Endothelial cell of umbilical vein (primary cell): Measurements from ENCODE around the gene CBLB. TPM values are rescaled to one million over a fixed set of nuclear protein-coding genes. Genes with fewer than 3 reads are reported as not detected.

Experiments
- BruUV-seq: library from RNA; stranded (reverse); fragments of 400-500 nt; replicated peaks from 2 replicates; lab custom pipeline; 2021; lab: Mats Ljungman, UMichigan
- CTCF ChIA-PET: fragments of 300-600, 350-600 bp; sonication (Branson Sonifier 250); formaldehyde crosslinking; loops from one replicate; lab custom pipeline; 2021; ENCODE audit warnings: antibody characterized with exemption, inconsistent platforms; lab: Charles Lee
- POLR2A ChIA-PET: fragments of 300-600, 350-600 bp; sonication (Branson Sonifier 250); formaldehyde crosslinking; loops from one replicate; lab custom pipeline; 2021; ENCODE audit warnings: antibody characterized with exemption, inconsistent platforms; lab: Charles Lee
- DNase-seq: peaks from one replicate; pipeline ENCODE4 v3.0.0-alpha.2; 2011; ENCODE audit warnings: low read depth, low spot score
- FAIRE-seq: peaks from 2 replicates; lab custom pipeline; 2011; peaks lifted over from hg19 to GRCh38; lab: Jason Lieb, UNC
- H2AFZ ChIP-seq: 2 replicates; pipeline ENCODE4 v1.6.0; 2012; ENCODE audit warnings: low read depth, low read length, control low read depth, inconsistent platforms
- H3K27ac ChIP-seq: 2 replicates; pipeline ENCODE4 v1.5.1; 2011; ENCODE audit warnings: low read depth, mild to moderate bottlenecking, control low read depth, low read length, moderate library complexity; ENCODE audit not compliant: insufficient read depth
- H3K27me3 ChIP-seq, 2 experiments: 2 replicates each; pipeline versions ENCODE4 v1.6.0 to v1.6.1; 2011; ENCODE audit warnings: low read length in 2 of 2, mixed read lengths in 1 of 2; ENCODE audit not compliant: control insufficient read depth in 2 of 2, insufficient read depth in 2 of 2
- H3K36me3 ChIP-seq, 2 experiments: 2 replicates in 1 of 2; 3 replicates in 1 of 2; pipeline ENCODE4 v1.5.1; 2011; ENCODE audit warnings: low read length in 2 of 2, mild to moderate bottlenecking in 1 of 2, moderate library complexity in 1 of 2; ENCODE audit not compliant: control insufficient read depth in 2 of 2, insufficient read depth in 2 of 2; ENCODE audit errors: extremely low read depth in 1 of 2
- H3K4me1 ChIP-seq: 3 replicates; pipeline ENCODE4 v1.5.1; 2011; ENCODE audit warnings: mild to moderate bottlenecking, low read length; ENCODE audit not compliant: control insufficient read depth, insufficient read depth; ENCODE audit errors: extremely low read depth
- H3K4me2 ChIP-seq: 2 replicates; pipeline ENCODE4 v1.6.1; 2011; ENCODE audit warnings: low read length, control low read depth, mixed read lengths; ENCODE audit not compliant: insufficient read depth
- H3K4me3 ChIP-seq, 3 experiments: fragments of 200-600 bp in 1 of 3; sonication (generic), shearing (Covaris generic) in 1 of 3; replicated peaks in 1 of 3; 2 replicates each; pipeline ENCODE4 v1.5.1; 2011 to 2016; ENCODE audit warnings: control low read depth in 3 of 3, low read length in 3 of 3, mild to moderate bottlenecking in 2 of 3, inconsistent platforms in 1 of 3, low read depth in 1 of 3, moderate library complexity in 1 of 3; ENCODE audit not compliant: insufficient read depth in 1 of 3
- H3K79me2 ChIP-seq: 2 replicates; pipeline ENCODE4 v1.6.0; 2012; ENCODE audit warnings: low read length, inconsistent platforms; ENCODE audit not compliant: control insufficient read depth, insufficient read depth
- H3K9ac ChIP-seq: replicated peaks from 2 replicates; pipeline ENCODE3; 2011; ENCODE audit warnings: low read length, control low read depth; ENCODE audit not compliant: insufficient read depth; ENCODE audit errors: extremely low read depth
- H3K9me1 ChIP-seq: replicated peaks from 3 replicates; pipeline ENCODE4 v1.6.0; 2011; ENCODE audit warnings: mild to moderate bottlenecking, low read length; ENCODE audit not compliant: control insufficient read depth, insufficient read depth; ENCODE audit errors: extremely low read depth
- H3K9me3 ChIP-seq: replicated peaks from 2 replicates; pipeline ENCODE4 v1.5.1; 2012; ENCODE audit warnings: low read length, inconsistent platforms; ENCODE audit not compliant: control insufficient read depth, insufficient read depth
- H4K20me1 ChIP-seq: replicated peaks from 2 replicates; pipeline ENCODE3; 2011; ENCODE audit warnings: mild to moderate bottlenecking, low read length; ENCODE audit not compliant: control insufficient read depth, insufficient read depth; ENCODE audit errors: extremely low read depth
- EZH2 ChIP-seq: IDR thresholded peaks from 2 replicates; pipeline ENCODE4 v1.6.1; 2012; ENCODE audit warnings: borderline replicate concordance, low read depth, mild to moderate bottlenecking, moderate library complexity, low read length, inconsistent platforms; ENCODE audit not compliant: severe bottlenecking
- FOS ChIP-seq: IDR thresholded peaks from 2 replicates; pipeline ENCODE4 v1.6.1; 2011; ENCODE audit warnings: mild to moderate bottlenecking, low read length, moderate library complexity, borderline replicate concordance; ENCODE audit not compliant: insufficient read depth
- GATA2 ChIP-seq: IDR thresholded peaks from 2 replicates; pipeline ENCODE4 v1.7.0; 2011; ENCODE audit warnings: low read depth, mild to moderate bottlenecking, moderate library complexity, mixed read lengths, low read length; ENCODE audit not compliant: insufficient read length, insufficient read depth
- JUN ChIP-seq: IDR thresholded peaks from 2 replicates; pipeline ENCODE4 v1.6.1; 2011; ENCODE audit warnings: borderline replicate concordance, low read depth; ENCODE audit not compliant: insufficient read length, insufficient read depth
- MYC ChIP-seq: IDR thresholded peaks from one replicate; pipeline ENCODE4 v1.6.1; 2011; ENCODE audit warnings: mild to moderate bottlenecking, low read depth, low read length
- POLR2A ChIP-seq: IDR thresholded peaks from 2 replicates; pipeline ENCODE4 v1.6.1; 2012; ENCODE audit warnings: low read depth, mild to moderate bottlenecking, control low read depth, low read length
- POLR2AphosphoS5 ChIP-seq: IDR thresholded peaks from 2 replicates; pipeline ENCODE4 v1.6.1; 2012; ENCODE audit warnings: low read depth, mild to moderate bottlenecking, control low read depth, low read length, moderate library complexity; ENCODE audit not compliant: insufficient read depth
- dilution Hi-C: fragments of 300-500 bp; cut with MboI; formaldehyde crosslinking; loops from one replicate; pipeline ENCODE4 v1.15.0; 2019; ENCODE audit warnings: low sequenced_read_pairs; ENCODE audit not compliant: extremely low pct_ligation_motif_present
- intact Hi-C: fragments of 100-400 bp; cut with micrococcal nuclease; formaldehyde crosslinking; loops from one replicate; pipeline ENCODE4 v1.10.0; 2022
- polyA plus RNA-seq, 4 experiments: library from polyadenylated mRNA; depleted of rRNA in 3 of 4; stranded (reverse) in 3 of 4; unstranded in 1 of 4; fragments of >200 nt; gene quantifications; 2 replicates each; pipeline versions ENCODE4 v1.2.1 to v1.2.3, GENCODE V29; 2011 to 2012; ENCODE audit warnings: missing spikeins in 1 of 4
- total RNA-seq: library from RNA; stranded (reverse); gene quantifications from 2 replicates; pipeline ENCODE4 v1.2.3, GENCODE V29; 2021
- TF ChIP-seq, protein P1 (sequence below): IDR thresholded peaks from 2 replicates; pipeline ENCODE4 v1.6.1; 2011; ENCODE audit not compliant: insufficient read depth, insufficient read length
- TF ChIP-seq, protein P2 (sequence below), 2 donors: IDR thresholded peaks; 1 replicate in 1 of 2; 2 replicates in 1 of 2; pipeline ENCODE4 v1.5.1; 2011; ENCODE audit warnings: low read length in 2 of 2, mild to moderate bottlenecking in 2 of 2, moderate library complexity in 2 of 2, control low read depth in 1 of 2, inconsistent platforms in 1 of 2, low read depth in 1 of 2; ENCODE audit not compliant: insufficient read depth in 1 of 2; ENCODE audit errors: extremely low read depth in 1 of 2

CBLB gene
- total and polyA plus RNA-seq, 2 donors (not counting 3 experiments of a cell fraction or from before 2014, with no cell fraction given), result 17.8 to 39.6 TPM

- no TSS peak for BruUV-seq
- no peak for FAIRE-seq
Measured at GRCh38 chr3:105807701-105808100, 61.1 kb downstream of the CBLB start.

More at GRCh38 chr3:105807701-105808100, 61.1 kb downstream of the CBLB start:
- intact Hi-C loops (no loop called here), dilution Hi-C loops (no loop called here)
- Histone ChIP-seq H4K20me1 (peaks cover 3% of the 10 kb centered on the region), H3K4me2 (no peak overlapping the region), H3K9me3 (no peaks in the 10 kb centered on the region), H3K9me1 (no peaks in the 10 kb centered on the region), H3K27me3 (no peaks in the 10 kb centered on the region), H2AFZ (no peak overlapping the region), H3K9ac (no peak overlapping the region), H3K36me3 (no peaks in the 10 kb centered on the region), H3K4me3 (no peak overlapping the region), H3K27ac (no peak overlapping the region), H3K79me2 (peaks cover 3% of the 10 kb centered on the region), H3K4me1 (peaks cover 10% of the 10 kb centered on the region)
- no peak for TF ChIP-seq POLR2AphosphoS5
- TF ChIP-seq, protein P1, sequence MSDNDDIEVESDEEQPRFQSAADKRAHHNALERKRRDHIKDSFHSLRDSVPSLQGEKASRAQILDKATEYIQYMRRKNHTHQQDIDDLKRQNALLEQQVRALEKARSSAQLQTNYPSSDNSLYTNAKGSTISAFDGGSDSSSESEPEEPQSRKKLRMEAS, result no peak
- TF ChIP-seq EZH2, result no peak
- no peak for TF ChIP-seq JUN
- TF ChIP-seq MYC, result no peak
- TF ChIP-seq FOS, result no peak
- TF ChIP-seq, protein P2, sequence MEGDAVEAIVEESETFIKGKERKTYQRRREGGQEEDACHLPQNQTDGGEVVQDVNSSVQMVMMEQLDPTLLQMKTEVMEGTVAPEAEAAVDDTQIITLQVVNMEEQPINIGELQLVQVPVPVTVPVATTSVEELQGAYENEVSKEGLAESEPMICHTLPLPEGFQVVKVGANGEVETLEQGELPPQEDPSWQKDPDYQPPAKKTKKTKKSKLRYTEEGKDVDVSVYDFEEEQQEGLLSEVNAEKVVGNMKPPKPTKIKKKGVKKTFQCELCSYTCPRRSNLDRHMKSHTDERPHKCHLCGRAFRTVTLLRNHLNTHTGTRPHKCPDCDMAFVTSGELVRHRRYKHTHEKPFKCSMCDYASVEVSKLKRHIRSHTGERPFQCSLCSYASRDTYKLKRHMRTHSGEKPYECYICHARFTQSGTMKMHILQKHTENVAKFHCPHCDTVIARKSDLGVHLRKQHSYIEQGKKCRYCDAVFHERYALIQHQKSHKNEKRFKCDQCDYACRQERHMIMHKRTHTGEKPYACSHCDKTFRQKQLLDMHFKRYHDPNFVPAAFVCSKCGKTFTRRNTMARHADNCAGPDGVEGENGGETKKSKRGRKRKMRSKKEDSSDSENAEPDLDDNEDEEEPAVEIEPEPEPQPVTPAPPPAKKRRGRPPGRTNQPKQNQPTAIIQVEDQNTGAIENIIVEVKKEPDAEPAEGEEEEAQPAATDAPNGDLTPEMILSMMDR (IDR thresholded peaks at IDR 0.05; ENCODE audit: extremely low read depth in 1 of 2, insufficient read depth in 1 of 2, low read depth in 1 of 2, low read length in 2 of 2), result no peak
- no peak for TF ChIP-seq GATA2
- TF ChIP-seq POLR2A, result no peak
- ChIA-PET POLR2A (no interaction called here), CTCF (interaction anchor here (0.6 kb wide), 1 partner anchor 413 kb away, joined by 3 read pairs; no protein-coding TSS in a partner anchor)
- DNase-seq, result no peak
